NOMO-1 treated with dmso at 0.1 percent for 144 hours (cell line): ENCODE results near the gene POLA2.

Experiments used
- DNase-seq: peaks from one replicate; lab custom pipeline; 2025; ENCODE audit not compliant: unreplicated experiment; lab: John Stamatoyannopoulos, UW

Gene POLA2

DNA sequence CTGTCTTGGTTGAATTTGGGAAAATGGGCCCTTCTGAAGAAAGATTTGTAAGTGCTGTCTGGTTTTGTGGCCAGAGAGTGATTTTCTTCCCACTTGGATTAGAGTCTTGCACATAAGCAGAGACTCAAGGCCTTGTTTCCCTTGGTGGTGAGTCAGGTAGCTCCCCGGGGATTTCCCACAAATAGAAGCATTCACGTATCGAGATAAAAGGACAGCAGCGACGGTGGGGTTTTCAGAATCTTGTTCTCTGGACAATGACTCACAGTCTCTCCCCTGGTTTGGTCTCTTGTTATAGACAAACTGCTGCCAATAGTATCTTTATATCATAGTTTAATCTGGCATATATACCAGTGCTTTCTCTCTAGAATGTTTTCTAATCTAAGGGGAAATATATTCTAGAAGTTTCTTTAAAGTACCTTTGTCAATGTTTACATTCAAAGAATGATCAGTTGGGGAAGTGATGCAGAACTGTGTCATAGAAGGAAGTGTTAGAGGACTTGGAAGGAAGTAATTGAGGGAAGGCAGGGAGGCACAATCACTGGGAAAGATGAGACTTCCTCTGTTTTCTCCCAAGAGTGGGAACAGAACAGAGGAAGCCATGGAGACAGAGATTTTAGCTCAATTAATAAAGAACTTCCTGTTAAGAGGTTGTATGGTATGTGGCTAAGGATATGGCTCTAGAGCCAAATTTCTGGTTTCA lies 18.1 kb downstream of the POLA2 start:
- no peak for DNase-seq

DNA sequence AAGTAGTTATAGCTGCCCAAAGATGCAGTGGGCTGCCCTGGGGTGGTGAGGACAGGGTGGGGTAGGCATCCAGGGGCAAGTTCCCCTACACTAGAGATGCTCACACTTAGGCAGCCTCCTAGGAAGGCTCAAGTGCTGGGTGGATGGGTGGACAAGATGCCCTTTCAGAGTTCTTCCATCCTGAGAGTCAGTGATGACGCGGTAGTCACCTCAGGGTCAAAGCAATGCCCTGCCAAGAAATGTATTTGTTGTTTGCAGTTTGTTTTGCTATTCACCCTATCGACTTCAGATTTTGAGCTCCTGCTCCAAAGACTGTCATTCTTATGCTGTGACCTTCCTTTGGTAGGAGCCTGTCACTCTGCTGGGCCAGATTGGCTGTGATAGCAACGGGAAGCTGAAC lies 18.9 kb downstream of the POLA2 start:
- DNase-seq: no peak

DNA sequence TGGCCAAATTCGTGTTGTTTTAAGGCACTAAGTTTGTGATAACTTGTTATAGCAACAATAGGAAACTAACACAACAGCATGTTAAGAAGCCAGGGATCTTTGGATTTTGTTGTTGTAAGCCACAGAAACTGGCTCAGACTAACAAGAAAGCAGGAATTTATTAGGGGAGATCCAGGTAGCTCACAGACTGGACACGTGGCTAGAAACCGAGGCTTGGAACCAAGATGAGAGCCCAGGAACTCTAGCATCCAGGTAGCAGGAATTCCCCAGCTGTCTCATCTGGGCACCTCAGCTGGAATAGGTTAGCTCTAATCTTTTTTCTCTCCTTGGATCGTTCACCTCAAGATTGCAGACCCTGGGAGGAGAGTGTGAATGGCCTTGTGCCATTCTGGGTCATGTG lies 24.9 kb downstream of the POLA2 start:
- DNase-seq: no peak

DNA sequence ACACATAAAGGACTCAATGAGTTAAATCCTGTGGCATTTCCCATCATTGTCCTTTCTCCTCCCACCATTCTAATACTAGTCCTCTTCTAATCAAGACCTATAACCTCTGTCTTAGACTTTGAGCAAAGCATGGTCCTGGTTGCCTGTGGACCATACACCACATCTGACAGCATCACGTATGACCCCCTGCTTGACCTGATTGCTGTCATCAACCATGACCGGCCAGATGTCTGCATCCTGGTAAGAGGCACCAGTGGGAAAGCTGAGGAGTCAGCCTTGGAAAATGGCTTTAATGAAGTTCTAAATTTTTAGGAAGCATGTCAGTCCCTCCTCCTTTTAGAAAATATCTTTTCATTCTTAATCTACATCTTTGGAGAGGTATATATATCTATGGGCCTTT lies 25.8 kb downstream of the POLA2 start:
- no peak for DNase-seq

DNA sequence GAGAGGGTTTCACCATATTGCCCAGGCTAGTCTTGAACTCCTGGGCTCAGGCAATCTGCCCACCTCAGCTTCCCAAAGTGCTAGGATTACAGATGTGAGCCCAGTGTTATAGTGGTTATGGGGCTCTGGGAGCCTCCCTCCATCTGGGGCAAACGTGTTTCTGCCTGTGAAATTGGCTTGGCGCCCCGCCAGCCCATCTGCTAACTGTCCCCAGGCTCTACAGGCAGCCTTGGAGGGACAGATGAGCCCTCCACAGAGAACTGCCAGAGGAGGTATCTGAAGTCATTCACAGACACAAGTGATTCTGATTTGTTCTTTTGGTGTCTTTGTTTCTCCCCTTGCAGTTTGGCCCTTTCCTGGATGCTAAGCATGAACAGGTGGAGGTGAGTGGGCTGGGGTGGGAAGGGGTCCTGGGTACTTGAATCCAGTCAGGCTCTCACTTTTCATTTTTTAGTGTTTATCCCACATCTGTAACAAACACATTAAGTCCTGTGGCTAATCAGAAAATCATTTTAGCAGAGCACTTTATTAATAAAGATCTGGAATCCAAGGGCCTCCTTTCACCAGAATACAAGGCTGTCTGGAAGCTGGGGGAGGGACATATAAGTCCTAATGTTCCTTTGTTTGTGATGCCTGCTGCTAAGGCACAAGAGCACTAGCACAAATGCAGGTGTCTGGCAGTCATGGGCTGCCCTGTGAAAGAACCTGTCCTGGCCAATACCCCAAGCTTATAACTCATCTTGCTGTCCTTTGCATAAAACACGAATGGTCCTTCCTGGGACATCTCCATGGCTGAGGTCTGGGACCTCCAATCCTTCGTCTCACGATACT lies 27.2 kb downstream of the POLA2 start:
- no peak for DNase-seq

DNA sequence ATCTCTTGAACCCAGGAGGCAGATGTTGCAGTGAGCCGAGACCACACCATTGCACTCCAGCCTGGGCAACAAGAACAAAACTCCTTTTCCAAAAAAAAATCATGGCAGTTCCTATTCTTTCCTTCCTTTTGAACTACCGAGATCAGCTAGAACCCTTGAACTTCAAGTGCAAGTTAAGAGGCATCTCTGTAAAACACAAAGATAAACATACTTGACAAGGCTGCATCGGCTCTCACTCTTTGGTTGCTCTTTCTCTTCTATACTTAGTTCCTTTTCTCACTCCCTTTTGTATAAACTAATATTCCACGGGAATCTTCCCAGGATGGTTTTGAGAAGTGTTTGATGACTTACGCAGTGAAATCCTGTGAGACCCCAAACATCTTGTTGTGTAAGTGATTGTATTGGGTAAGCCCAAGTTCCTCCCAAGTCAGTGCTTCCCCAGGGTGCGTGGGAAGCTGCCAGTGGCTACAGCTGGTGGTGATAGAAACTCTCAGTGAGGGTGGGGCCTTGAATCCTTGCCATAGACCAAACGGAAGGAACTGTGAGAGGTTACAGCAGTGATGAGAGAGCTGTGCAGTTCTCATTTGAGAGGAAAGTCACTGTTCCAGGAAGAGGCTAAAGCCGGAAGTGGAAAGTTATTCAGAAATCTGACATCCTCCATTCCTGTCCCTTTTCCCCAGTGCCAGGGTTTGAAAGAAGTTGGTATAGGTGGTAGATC lies 28.8 kb downstream of the POLA2 start:
- peak; percentile 84 for DNase-seq

DNA sequence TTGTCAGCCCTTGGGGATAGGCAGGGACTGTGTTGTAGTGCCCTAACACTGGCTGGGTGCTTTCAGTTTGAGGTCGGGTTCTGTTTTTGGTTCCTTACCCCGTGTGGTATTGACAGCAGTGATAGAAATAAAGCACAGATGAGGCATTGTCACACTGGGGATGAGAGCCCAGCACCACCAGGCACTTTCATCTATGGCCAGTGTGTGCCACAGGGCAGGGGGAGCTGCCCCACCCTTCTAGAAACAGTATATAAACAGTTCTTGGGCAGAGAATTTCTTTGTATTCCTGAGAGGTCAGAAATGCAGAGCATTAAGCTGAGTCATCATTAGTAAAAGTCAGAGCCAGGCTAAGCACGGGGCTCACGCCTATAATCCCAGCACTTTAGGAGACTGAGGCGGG lies 29.9 kb downstream of the POLA2 start:
- no peak for DNase-seq

DNA sequence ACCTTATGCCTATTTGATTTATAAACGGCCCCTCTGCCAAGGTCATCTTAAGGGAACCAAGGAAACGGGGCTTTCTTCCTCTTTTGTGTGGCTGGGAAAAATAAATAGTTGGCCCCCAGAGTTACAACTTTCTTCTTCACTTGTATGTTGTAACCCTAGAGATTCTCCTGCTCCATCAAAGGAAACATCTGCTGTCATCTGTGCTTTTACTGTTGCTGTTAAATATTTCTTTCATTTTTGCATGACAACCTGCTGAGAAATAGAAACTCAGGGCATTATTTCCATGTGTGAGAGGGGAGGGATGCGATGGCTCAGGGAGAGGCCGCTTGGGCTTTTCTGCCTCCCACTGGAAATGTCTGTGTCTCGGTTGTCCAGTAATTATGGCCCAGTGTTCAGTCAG lies 31.1 kb downstream of the POLA2 start:
- no peak for DNase-seq

DNA sequence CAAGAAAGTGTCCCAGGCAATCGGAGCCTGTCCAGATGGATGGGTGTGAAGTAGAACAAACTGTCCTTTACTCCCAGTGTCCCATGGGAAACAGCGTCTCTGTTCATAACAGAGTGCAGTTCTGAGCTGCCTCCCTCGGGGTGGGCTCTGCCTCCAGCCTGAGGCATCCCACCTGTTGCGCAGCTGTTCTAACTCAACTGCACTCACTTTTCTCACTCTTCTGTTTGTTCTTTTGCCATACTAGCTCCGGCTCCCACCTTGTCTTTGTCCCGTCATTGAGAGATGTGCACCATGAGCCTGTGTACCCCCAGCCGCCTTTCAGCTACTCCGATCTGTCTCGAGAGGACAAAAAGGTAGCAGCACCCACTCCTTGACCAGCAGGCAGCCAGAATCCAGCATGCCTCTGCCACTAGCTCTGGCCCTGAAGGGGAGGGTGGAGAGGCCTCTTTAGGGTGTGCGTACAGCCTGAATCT lies 32.2 kb downstream of the POLA2 start:
- DNase-seq: no peak

DNA sequence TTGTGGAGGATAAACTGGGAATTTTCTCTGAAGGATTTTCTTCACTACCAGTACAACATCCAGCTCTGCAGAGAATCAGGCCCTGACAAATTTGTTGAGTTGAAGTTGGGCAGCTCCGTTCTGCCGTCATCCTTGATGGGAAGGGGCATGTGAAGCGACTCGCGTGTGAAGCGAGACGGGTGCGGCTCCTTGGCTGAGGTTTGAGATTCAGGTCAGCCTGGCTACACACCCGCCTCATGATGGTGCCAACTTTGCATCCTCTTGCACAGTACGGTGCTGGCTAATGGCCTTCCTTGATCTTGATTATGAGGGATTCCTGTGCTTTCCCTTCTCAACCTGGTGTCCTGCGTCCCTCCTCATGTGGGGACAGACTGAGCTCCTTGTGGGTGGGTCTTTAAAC lies 33.2 kb downstream of the POLA2 start:
- DNase-seq: no peak

DNA sequence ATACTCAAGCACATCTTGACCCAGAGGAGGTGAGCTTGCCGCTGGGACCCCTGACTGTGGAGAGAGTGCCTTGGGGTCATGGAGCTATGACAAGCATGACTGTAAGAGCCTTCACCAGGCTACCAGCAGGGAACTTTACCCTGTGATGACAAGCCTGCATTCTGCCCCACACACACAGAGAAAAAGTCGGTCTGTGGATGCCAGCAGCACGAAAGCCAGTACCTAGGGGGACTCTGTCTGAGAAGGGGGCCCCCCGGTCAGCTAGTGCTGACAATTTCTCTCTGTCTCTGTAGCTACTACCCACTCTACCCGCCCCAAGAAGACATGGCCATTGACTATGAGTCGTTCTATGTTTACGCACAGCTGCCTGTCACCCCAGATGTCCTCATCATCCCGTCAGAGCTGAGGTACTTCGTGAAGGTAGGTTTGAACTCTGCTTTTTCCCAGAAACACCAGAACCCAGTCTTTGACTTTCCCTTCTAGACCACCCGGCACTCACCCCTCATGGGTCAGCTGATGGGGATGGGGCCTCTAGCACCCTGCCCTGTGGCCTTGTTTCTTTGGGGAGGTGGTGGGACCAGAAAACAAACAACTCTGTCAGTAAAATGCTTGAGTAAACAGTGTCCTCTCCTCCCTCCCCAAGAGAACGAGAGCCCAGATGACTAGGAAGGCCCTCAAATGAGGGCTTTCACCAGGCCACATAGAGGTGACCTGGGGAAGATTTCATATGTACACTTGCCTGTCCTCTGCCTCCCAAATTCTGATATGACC lies 34.0 kb downstream of the POLA2 start:
- no peak for DNase-seq

DNA sequence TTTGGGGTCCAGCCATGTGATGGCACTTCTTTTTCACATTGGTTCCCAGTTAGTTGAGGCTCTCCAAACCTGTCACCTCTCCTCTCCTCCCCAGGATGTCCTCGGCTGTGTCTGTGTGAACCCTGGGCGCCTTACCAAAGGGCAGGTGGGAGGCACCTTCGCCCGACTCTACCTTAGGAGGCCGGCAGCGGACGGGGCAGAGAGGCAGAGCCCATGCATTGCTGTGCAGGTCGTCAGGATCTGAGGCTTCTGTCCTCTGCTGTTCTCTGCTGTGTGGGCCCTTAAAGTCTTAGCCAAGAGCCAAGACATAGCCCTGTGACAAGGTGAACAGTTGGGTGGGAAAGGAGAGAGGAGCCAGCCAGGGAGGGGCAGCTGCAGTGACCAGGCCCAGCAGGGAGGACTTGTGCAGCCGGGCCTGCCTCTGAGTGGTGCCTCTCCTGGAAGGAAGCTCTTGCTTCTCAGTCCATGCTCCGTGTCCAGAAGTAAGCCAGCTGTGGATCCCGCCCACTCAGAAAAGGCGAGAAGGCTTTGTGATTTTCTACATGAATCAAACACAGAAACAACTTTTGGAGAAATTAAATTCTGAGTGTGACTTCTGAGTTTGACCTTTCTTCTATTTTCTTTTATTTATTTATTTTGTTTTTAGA lies 35.4 kb downstream of the POLA2 start:
- no peak for DNase-seq

DNA sequence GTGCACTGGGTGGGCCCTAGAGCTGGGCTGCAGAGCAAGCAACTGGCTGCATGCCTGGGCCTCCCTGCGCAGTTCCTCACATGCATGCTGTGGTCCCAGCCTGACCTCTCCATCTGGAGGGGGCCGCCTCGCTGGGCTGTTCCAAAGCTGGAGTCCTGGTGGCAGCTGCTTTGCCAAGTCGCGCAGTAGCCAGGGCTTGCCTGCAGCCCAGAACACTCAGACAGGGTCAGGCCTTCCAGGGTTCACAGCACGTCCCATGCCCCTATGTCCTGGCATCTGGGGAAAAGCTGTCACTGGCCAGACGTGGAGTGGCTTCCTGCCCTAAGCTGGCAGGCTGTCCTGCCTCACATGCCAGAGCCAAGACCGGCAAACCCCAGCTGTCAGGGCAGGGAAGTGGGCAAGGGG lies 36.4 kb downstream of the POLA2 start:
- no peak for DNase-seq

DNA sequence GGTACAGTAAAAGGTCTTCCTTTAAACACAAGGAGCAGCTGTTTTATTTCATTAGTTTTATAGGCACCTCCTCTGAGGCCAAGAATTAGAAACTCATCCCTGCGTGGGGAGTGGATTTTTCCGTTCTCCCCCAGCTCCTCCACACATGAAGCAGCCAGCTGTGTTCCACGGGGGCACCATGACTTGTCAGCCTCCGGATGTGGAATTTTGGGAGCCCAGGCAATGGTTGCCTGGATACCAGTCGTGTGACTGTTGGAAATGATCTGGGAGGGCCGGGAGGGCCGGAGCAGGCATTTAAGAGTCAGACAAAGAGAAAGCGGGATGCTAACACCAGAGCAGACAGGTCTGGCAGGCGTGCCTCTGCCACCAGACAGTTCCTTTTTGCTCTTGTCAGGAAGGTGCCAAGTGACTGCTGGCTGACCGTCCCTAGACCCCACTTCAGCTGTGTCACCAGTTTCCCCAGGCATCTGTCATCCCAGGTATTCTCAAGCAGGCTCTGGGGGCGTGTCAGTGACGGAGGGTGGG lies 37.0 kb downstream of the POLA2 start:
- DNase-seq: no peak

DNA sequence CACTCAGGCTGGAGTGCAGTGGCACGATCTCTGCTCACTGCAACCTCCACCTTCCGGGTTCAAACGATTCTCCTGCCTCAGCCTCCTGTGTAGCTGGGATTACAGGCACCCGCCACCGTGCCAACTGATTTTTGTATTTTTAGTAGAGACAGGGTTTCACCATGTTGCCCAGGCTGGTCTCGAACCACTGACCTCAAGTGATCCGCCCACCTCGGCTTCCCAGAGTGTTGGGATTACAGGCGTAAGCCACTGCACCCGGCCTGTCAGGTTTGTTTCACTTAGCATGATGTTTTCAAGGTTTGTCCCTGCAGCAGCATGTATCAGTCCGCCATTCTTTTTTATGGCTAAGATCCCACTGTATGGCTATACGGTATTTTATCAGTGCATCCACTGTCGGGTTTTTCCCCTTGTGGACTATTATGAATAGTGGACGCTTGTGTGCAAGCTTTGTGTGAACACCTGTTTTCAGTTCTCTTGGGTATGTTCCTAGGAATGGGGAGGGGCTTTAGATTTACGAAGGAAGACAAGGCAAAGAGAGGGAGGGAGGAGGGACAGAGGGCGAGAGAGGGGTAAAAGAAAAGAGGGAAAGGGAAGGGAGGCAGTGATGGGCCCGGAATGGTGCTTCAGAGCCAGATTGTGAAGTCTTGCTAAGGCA lies 39.0 kb downstream of the POLA2 start:
- no peak for DNase-seq

DNA sequence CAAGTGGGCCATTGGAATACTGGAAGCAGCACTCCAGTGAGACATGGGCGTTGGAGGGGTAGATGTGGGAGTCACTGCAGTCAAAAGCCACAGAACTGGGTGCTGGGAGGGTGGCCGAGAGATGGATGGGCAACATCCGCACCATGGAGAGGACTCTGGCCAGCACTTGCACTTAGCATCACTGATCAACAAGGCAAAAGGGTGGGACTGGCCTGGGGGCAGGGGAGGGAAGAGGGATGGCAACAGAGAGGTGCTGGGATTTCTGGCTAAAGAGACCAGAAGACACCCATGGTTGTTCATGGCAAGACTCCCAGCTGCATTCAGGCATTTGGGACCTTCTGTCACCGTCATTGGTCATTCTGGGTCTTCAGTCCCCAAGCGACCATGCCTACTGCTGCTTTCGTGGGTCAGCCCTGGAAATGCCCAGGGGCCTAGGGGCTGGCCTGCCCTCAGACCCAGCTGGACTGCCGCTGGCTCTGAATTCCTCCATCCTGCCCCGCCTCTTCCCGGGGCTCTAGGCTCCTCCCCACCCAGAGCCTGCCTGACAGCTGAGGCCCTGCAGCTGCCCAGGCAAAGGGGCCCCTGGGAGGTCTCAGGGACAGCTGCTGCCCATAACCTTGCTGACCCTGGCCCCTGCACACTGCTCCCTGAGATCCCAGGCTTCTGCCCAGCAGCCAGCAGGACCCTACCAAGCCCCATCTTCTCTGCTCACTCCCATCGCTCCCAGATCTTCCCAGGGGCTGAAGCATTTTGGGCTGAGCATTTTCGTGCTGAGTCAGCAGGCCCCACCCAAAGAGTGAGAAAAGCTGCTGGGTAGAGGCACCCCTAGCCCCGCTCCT lies 39.9 kb downstream of the POLA2 start:
- DNase-seq: no peak

DNA sequence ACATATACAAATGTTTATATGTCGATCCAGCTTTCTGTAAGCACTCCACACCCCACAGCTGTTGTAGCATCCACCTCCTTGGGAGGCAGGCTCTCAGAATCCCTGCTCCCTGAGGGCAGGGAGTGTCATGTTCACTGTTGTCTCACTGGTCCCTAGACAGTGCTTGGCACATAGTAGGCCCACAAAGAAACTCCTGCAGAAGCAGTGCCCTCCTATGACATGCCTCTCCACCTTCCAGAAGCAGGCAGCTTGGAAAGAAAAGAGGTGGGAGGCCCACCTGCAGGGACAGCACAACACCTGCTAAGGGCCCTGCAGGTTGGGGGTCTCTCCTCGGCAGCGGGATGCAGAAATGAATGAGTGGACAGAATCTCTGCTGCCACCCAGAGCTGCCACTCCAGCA lies 41.8 kb downstream of the POLA2 start:
- DNase-seq: no peak

DNA sequence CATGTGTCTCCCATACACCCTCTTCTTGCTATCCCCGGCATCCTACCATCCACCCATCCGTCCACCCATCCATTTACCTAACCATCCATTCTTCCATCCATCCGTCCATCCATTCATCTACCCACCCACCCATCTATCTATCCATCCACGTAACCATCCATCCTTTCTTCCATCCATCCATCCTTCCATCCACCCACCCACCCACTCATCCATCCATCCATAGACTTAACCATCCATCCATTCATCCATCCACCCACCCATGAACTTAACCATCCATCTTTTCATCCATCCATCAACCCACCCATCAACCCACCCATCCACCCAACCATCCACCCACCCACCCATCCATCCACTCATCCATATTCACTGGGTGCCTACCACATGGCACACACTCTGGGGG lies 42.3 kb downstream of the POLA2 start:
- DNase-seq: no peak

DNA sequence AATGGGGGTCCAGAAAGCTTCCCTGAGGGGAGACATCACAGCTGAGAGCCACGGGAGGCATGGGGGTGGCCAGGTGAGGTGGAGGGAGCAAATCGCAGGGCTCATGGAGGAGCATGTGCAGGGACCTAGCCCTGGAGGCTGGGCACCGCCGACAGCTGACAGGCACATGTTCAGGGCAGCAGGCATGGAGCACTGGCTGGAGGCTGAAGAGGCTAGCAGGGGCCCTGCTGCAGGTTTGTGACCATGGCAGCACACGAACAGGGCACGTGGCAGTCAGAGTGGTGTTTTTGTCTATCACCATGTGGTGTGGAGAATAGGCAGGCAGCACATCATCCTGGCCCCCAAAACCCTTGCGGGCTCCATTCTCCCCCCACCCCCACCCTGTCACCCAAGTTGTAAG lies 42.9 kb downstream of the POLA2 start:
- no peak for DNase-seq
